NCI-H82 (cell line): ENCODE results near the gene NFKB1.

ENCODE experiments used
- DNase-seq: peaks from one replicate; lab custom pipeline; 2025; lab: John Stamatoyannopoulos, UW

NFKB1 gene

DNA sequence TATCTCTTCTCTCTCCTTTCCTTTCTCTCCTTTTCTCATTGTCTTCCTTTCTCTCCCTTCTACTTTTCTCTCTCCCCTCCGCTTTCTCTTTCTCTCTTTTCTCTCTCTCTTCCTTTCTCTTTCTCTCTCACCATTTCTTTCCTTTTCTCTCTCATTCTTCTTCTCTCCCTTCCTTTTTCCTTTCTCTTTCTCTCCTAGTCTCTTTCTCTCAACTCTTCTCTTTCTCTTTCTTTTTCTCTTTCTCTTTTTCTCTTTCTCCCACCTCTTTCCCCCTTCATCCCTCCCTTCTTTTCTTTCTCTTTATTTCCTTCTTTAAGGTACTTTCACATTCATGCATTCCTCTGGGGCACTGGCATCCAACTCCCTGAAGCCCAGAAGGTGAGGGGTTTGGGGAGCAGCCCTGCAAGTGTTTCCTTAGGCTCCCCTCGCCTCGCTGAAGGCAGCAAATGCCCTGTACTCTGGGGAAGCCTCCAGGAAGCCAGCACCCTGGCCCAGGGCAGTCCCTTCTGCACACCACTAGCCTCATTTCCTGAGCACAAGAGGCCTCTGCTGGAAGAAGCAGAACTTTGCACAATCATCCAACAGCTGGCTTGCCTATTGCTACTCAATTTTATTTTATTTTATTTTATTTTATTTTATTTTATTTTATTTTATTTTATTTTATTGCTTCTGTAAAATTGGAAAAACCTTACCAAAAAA is 124.2 kb downstream of the NFKB1 start:
- DNase-seq = peak; percentile 9

DNA sequence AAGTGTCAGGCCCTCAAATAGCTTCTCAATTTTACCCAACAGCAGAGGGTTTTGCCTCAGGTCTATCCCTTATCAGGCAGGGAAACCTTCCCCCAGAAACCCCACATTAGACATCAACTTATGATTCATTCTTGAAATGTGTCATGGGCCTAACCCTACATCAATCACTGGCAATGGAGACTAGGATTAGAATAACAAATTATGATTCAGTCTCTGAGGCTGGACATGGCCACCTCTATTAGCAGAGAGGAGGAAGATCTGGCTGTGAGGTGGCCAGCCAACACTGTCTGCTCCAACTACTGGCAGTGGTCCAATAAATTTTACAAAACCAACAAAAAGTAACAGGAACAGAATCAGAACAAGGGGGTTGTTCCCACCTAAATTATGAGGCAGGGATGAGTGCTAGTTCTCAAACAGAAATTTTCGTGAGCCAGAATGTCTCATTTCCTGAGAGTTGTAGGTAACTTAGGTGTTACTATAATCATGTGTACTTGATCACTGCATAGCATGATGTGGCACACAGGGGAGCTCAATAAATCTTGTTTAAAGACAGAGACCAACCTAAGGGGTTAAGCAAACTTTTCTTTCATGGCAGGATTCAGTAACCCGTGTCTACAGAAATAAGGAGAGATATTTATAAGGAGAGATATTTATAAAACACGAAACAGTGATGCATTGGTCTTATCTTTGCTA is 126.8 kb downstream of the NFKB1 start:
- DNase-seq = no peak

DNA sequence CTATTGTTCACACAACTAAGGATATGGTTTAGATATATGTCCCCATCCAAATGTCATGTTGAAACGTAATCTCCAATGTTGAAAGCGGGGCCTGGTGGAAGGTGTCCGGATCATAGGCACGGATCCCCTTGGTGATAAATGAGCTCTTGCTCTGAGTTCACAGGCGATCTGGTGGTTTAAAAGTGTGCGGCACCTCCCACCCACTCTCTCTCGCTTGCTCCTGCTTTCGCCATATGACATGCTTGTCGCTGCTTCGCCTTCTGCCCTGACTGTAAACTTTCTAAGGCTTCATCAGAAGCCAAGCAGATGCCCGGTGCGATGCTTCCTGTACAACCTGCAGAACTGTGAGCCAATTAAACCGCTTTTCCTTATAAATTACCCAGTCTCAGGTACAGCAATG is 128.5 kb downstream of the NFKB1 start:
- DNase-seq = no peak

DNA sequence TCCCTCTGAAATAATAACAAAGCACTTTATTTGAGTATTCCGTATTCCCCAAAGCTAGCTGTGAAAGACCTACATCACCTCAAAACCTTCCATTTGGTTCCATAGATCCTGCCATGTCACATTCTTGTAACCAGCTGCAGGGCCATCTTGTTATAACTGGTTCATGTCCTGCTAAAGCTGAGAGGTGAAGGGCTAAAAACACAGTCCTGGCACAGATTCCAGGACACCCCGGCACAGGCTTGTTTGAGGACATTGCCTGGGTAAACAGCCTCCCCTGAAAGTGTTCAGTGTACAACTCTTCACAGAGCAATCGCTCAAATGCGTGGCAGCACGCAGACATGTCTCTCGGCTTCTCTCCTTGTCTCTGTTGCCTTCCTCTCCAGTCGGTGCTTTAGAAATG is 130.5 kb downstream of the NFKB1 start:
- DNase-seq = no peak

DNA sequence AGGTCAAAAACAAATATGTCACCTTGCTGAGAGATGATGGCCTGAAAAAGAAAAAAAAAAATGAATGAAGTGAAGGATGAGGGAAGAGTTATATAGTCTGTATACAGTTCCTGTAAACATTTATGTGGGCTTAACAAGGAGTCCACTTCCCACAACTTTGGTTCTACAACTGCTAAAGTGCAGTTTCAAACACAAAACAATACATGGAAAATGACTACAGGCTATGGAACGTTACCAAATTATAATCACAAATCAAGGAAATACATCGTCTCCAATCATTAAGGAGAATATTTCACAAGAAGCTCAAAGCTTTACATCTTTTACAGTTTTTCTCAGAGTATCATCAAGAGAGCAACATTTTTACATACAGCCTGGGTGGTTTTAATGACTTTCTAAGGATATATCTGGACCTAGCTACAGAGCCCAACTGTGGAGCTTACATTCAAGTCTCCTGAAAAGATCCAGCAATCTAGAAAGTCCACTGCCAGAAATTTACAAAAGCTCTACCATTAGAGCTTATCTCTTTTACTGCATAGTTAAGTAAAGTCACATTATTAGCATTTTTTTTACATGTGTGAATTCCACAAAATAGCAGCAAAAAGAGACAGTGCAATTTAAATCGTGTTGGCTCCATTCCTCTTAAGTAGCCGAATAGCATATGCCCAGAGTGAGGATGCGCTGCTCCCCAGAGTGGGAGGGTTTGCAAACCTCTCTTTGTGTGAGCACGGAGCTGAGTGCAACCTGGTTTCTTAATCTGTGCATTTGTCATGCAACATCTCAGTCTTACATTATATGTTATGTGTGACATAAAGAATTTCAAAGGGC is 131.3 kb downstream of the NFKB1 start:
- DNase-seq = no peak

DNA sequence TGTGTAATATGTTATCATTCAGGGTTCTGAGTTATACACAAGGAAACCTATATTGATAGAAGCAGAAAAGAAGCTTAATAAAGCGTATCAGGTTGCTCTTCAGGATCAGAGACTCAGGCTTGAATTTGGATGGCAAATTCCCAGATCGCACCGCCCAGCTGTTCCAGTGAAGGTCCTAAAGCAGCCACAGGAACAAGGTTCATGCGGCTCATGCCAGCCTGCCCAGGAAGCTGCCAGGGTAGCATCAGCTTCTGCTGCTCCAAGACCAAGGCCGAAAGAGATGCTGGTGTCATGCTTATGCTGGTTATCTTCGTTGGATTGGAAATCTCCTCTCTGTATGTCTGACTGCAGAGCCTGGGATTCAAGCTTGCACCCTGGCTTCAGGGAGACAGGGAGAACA is 131.9 kb downstream of the NFKB1 start:
- DNase-seq = no peak

DNA sequence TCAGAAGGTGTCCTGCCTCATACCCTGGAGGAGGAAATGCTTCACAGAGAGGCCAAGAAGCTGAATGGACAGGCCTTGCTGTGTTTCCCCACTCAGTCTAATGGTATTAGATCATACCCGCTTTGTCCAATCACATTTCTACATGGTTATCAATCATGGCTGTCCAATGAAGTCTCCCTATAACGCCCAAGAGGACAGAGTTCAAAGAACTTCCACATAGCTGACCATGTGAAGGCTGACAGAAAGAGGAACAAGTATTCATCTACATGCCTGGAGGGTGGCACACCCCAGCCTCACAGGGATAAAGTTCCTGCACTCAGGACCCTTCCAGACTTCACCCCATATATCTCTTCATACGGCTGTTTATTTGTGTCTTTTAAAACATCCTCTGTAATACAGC is 136.2 kb downstream of the NFKB1 start:
- DNase-seq = no peak

DNA sequence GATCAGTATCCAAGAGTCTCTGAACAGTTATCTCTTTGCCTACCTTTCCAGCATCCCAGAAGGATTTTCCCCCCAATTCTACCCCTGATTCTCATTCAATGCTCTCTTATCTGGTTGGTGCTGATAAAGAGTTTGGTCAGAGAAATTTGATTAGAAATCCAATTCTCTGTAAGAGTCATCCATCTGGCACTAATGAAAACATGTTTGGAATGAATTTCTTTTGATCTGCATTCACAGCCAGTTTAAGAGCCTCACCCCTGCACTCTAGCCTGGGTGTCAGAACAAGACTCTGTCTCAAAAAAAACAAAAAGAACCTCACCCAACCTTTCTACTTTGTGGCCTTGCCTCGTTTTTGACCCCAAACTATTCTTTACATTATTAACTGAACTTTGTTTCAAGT is 137.5 kb downstream of the NFKB1 start:
- no peak for DNase-seq

DNA sequence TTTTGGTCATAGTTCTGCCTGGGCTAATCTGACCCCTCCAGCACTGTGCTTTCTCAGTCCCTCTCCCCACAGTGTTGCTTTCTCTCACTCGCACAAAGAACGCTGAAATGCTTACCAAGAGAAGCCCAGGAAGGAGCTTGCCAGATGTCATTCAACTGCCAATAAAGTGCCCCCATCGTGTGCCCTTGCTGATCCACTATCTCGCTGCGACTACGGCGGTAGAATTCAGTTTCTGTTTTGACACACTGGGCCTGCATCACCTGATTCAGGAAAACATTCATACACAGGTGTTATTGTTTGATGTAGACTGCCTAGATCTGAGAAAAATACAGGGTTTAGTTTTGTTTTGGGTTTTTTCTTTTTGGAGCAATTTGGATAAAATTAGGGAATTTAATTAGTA is 138.4 kb downstream of the NFKB1 start:
- no peak for DNase-seq

DNA sequence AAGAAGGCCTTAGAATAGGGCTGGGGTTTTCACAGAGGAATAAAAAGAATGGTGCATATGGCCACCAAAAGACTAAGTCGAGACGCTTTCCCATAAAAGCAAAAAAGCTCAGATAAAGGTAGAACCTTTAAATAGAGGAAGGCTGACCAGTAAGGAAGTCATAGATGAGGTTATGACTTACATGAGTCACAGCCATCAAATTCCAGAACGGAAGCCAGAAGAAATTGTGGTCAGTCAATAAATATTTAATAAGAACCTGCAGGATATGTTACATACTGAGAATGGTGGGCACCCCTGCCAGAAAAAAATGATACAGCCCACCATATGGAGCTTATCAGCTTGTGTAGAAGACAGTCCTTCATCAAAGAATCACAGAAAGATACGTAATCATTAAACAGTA is 139.5 kb downstream of the NFKB1 start:
- DNase-seq = no peak

DNA sequence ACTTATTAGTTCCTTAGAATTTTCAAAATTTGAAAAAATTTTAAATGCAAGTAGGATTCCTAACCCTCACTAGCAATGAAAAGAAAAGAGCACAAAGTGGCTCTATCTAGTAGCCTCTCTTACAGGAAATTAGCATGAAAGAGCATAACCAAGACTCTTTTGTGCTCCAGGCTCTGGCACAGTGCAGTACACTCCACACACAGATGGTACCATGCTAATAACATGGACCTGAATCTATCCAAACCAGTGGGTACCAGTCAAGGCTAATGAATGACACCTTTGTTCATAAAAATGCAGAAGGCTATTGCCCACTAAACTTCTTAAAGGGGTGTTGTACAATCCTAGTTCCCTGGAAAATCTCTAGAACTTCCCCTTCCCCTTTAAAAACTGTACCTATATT is 140.6 kb downstream of the NFKB1 start:
- no peak for DNase-seq

DNA sequence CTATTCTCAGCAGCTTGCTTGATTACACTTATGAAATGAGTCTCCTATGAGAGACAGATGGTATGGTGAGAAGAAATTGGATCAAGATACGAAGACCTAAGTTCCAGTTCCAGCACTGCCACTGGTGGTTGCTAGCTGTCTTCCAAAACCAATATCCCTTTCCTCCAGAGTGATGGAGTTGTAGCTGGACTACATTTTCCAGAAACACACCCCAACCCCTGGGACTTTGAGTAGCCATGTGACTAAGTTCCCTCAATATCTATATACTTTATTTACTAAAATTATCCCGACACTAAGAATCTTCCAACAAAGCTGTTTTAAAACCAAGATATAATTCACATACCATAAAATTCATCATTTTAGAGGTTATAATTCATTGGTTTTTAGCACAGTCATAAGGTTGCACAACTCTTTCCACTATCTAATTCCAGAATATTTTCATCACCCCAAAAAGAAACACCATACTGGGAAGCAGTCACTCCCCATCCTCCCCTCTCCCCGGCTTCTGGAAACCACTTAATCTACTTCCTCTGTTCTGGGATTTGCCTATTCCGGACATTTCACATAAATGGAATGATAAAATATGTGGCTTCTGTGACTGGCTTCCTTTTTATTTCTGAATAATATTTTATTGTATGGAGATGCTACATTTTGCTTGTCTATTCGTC is 141.6 kb downstream of the NFKB1 start:
- no peak for DNase-seq

DNA sequence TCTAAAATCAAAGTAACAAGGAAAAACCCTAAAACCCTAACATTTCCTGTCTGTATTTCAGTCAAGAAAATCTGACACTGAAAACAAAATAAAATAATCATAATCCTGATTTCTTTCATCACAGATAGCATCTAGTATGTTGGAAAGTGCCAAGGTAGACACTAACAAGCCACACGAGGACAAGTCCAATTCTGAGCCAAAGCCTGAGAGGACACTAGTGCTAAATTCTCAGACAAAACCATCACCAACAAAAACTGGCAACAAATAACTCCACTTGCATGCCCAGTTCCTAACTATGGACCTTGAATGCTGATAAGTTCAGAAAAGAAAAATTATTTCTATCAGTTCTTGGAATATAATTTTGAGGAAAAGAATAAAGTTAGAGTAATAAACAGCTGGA is 146.0 kb downstream of the NFKB1 start:
- DNase-seq = no peak

DNA sequence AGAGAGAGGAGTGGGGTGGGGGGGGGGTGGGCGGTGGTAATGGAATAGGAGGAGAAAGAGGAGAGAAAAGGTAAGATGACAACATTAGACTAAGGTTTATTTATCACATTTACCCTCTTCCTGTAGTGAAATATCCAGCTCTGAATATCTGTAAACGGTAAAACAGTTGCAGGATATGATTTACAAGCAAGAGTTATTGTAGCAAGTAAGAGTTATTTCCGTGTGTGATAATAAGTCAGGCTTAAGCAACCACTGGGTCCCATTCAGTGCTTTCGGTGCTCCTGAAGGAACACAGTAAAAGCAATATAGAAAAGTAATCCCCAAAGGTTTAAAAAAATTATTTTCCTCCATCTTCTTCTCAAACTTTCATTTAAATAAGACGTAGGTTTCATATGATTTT is 156.0 kb downstream of the NFKB1 start:
- DNase-seq = no peak

DNA sequence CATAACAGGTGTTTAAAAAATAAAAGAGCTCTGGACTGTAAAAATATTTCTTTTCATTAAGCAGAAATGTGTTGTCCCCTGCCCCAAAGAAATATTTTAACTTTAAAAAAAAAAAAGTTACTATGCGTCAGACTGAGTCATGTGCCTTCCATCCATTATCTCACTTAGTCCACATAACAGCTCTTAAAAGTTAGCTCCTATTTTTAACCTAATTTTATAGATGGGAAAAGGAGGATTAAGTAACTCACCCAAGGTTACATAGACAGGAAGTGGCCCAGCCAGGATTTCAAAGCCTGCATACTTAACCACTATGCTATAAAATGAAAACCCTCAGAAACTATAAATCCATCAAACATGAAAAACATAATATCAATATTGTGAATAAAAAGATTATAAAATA is 161.9 kb downstream of the NFKB1 start:
- no peak for DNase-seq

DNA sequence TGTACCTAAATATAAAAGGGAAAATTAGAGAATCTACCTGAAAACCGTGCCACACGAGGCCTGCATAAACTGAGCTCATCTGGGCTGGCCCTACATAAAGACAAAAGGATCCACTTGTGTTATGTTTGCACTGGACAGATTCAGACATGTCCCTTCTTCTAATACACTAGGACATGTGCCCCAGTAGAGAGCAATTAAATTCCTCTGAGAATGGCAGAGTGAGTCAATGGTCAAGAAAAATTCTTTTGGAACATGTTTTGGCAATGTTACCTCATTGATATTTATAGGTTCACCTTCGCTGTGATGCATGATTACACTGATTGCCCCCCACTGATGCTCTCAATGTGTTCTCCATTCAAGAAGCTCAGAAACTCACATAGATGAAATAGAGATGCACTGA is 164.4 kb downstream of the NFKB1 start:
- no peak for DNase-seq
